Common myeloid progenitor, CD34-positive (primary cell): ENCODE data around the gene NECTIN4.
A peak's percentile ranks its signal among the peaks of the same experiment; 100 is the strongest.

Experiments
- CTCF ChIA-PET: fragments of 350-600 bp; sonication (Branson Sonifier 250); formaldehyde crosslinking; loops from one replicate; lab custom pipeline; 2021; ENCODE audit warnings: antibody characterized with exemption; lab: Charles Lee
- POLR2A ChIA-PET: fragments of 350-600 bp; sonication (Branson Sonifier 250); formaldehyde crosslinking; loops from one replicate; lab custom pipeline; 2021; ENCODE audit warnings: antibody characterized with exemption; lab: Charles Lee
- DNase-seq, 3 donors: peaks; one replicate each; pipeline versions ENCODE4 v3.0.0 to v3.0.0-alpha.2; 2013
- H3K27ac ChIP-seq, 2 experiments: 1 replicate in 1 of 2; 2 replicates in 1 of 2; pipeline ENCODE4 v1.7.0; 2013; ENCODE audit warnings: inconsistent platforms in 2 of 2, low read length in 2 of 2, mild to moderate bottlenecking in 2 of 2, low read depth in 1 of 2, moderate library complexity in 1 of 2; ENCODE audit not compliant: severe bottlenecking in 2 of 2, insufficient read depth in 1 of 2, poor library complexity in 1 of 2
- H3K27me3 ChIP-seq, 5 experiments: replicated peaks in 2 of 5; 1 replicate in 3 of 5; 2 replicates in 2 of 5; pipeline versions ENCODE4 v1.6.1 to v1.7.0; 2013; ENCODE audit warnings: low read length in 4 of 5, mild to moderate bottlenecking in 2 of 5, moderate library complexity in 2 of 5, inconsistent platforms in 1 of 5; ENCODE audit not compliant: insufficient read depth in 5 of 5, control insufficient read depth in 4 of 5
- H3K36me3 ChIP-seq, 4 experiments: 1 replicate in 2 of 4; 2 replicates in 2 of 4; pipeline versions ENCODE4 v1.6.1 to v1.7.0; 2013; ENCODE audit warnings: low read length in 3 of 4, control low read depth in 1 of 4, mild to moderate bottlenecking in 1 of 4; ENCODE audit not compliant: control insufficient read depth in 4 of 4, insufficient read depth in 4 of 4
- H3K4me1 ChIP-seq, 4 experiments: 1 replicate in 3 of 4; 2 replicates in 1 of 4; pipeline versions ENCODE4 v1.6.1 to v1.7.1; 2013; ENCODE audit warnings: low read length in 3 of 4, mild to moderate bottlenecking in 3 of 4, control low read depth in 1 of 4, inconsistent platforms in 1 of 4, moderate library complexity in 1 of 4; ENCODE audit not compliant: control insufficient read depth in 4 of 4, insufficient read depth in 4 of 4; ENCODE audit errors: control extremely low read depth in 1 of 4
- H3K4me3 ChIP-seq, 7 experiments: 1 replicate in 4 of 7; 2 replicates in 3 of 7; pipeline versions ENCODE4 v1.5.1 to v1.7.0; 2013; ENCODE audit warnings: mild to moderate bottlenecking in 7 of 7, low read length in 6 of 7, moderate library complexity in 6 of 7, inconsistent platforms in 2 of 7, low read depth in 2 of 7, control low read depth in 1 of 7; ENCODE audit not compliant: insufficient read depth in 4 of 7, control insufficient read depth in 1 of 7; ENCODE audit errors: extremely low read depth in 1 of 7
- H3K9me3 ChIP-seq, 5 experiments: 1 replicate in 4 of 5; 2 replicates in 1 of 5; pipeline versions ENCODE4 v1.6.1 to v1.7.1; 2013; ENCODE audit warnings: low read length in 4 of 5, mild to moderate bottlenecking in 2 of 5, inconsistent platforms in 1 of 5, low read depth in 1 of 5, moderate library complexity in 1 of 5; ENCODE audit not compliant: control insufficient read depth in 4 of 5, insufficient read depth in 2 of 5; ENCODE audit errors: control extremely low read depth in 1 of 5
- WGBS: methylation state at CpG from one replicate; pipeline ENCODE4 v1.1.5; 2013; ENCODE audit not compliant: insufficient coverage; 5-methylcytosine and 5-hydroxymethylcytosine counted together

The NECTIN4 gene

GRCh38 chr1:161114556-161114955 is 25.2 kb upstream of the NECTIN4 start:
- CTCF ChIA-PET: interaction anchor here (0.7 kb wide), 1 partner anchor 26 kb away, joined by 3 read pairs; no protein-coding TSS in a partner anchor
- no CpG with 5 or more reads among the region's 2 CpGs for WGBS
- Histone ChIP-seq H3K36me3 (peaks cover 0 to 7% (median 4%) of the 10 kb centered on the region in 4 experiments), H3K27me3 (no peaks in the 10 kb centered on the region), H3K9me3 (no peaks in the 10 kb centered on the region), H3K27ac (peak overlapping the region in 1 of 2 experiments; percentile 55), H3K4me1 (peaks cover 46 to 80% (median 61%) of the 10 kb centered on the region in 4 experiments), H3K4me3 (no peak overlapping the region)
- DNase-seq: no peak
- POLR2A ChIA-PET: interaction anchor here (1.2 kb wide), 1 partner anchor 18 kb away, joined by 4 read pairs; the partner anchor contains the start of gene DEDD

DNA sequence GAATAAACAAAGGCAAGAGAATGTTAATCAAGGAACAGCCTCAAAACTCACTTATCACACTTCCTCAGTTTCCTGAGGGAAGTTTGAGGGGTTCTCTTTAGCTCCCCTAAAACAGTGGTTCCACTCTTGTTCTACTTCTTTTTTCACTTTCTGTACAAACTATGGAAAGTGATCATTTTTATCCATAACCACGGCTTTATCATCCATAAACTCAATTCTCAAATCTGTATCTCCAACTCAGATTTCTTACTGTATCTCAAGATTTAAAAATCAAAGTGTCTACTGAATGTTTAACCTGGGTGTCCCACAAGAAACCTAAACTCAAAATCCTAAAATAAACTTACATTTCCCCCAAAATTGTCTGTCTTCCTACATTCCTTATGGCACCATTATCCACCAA is 24.6 kb upstream of the NECTIN4 start:
- ChIA-PET POLR2A (interaction anchor here (1.2 kb wide), 1 partner anchor 18 kb away, joined by 4 read pairs; the partner anchor contains the start of gene DEDD), CTCF (interaction anchor here (0.7 kb wide), 1 partner anchor 27 kb away, joined by 3 read pairs; no protein-coding TSS in a partner anchor)
- peaks cover 0 to 11% (median 4%) of the 10 kb centered on the region in 4 experiments for H3K36me3 ChIP-seq
- peak overlapping the region; percentile 31 to 55 for H3K27ac ChIP-seq
- H3K4me3 ChIP-seq: peak overlapping the region in 1 of 7 experiments; percentile 30
- no CpG with 5 or more reads among the region's 1 CpG for WGBS
- DNase-seq: no peak
- no peaks in the 10 kb centered on the region for H3K9me3 ChIP-seq
- peaks cover 41 to 74% (median 55%) of the 10 kb centered on the region in 4 experiments for H3K4me1 ChIP-seq
- H3K27me3 ChIP-seq: no peaks in the 10 kb centered on the region

DNA sequence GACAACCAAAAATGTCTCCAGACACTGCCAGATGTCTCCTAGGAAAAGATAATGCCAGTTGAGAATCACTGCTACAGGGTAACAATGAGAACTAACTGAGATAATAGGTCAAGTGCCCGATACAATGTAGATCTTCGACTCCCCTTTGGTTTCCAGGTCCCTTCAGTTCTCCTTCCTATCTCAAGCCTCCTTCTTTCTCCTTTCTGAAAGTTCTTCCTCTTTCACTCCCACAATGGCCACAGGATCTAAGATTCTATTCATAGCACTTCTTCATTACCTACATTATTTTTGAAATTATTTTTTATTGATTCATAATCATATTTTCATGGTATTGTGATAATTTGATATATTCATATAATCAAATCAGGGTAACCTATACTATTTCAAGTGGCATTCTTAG is 22.2 kb upstream of the NECTIN4 start:
- Histone ChIP-seq H3K27me3 (no peaks in the 10 kb centered on the region), H3K9me3 (no peaks in the 10 kb centered on the region), H3K36me3 (peaks cover 0 to 15% (median 5%) of the 10 kb centered on the region in 4 experiments), H3K4me3 (peak overlapping the region in 1 of 7 experiments; percentile 2), H3K27ac (peak overlapping the region; percentile 12 to 27), H3K4me1 (peaks cover 33 to 55% (median 41%) of the 10 kb centered on the region in 4 experiments)
- 9% methylated on average over 2 of the region's 2 CpGs for WGBS
- POLR2A ChIA-PET: interaction anchor here (0.6 to 0.7 kb wide), 2 partner anchors 26 to 41 kb away, joined by 3 read pairs; no protein-coding TSS in a partner anchor
- DNase-seq: peak in 1 of 3 donors; percentile 22
- CTCF ChIA-PET: interaction anchor here (1.0 to 1.6 kb wide), 6 partner anchors 10 to 91 kb away, joined by 3 to 10 read pairs (median 4); partner anchors contain the start of gene F11R

GRCh38 chr1:161111117-161111516 is 21.8 kb upstream of the NECTIN4 start:
- H3K36me3 ChIP-seq: peaks cover 0 to 15% (median 7%) of the 10 kb centered on the region in 4 experiments
- peaks cover 31 to 50% (median 38%) of the 10 kb centered on the region in 4 experiments for H3K4me1 ChIP-seq
- no peaks in the 10 kb centered on the region for H3K9me3 ChIP-seq
- peak overlapping the region in 1 of 7 experiments; percentile 2 for H3K4me3 ChIP-seq
- H3K27ac ChIP-seq: peak overlapping the region; percentile 12 to 27
- H3K27me3 ChIP-seq: no peaks in the 10 kb centered on the region
- WGBS: 90% methylated on average over 3 of the region's 3 CpGs
- CTCF ChIA-PET: interaction anchor here (1.3 kb wide), 1 partner anchor 10 kb away, joined by 3 read pairs; no protein-coding TSS in a partner anchor
- no peak for DNase-seq
- POLR2A ChIA-PET: no interaction called here

- H3K27ac ChIP-seq: no peak overlapping the region
- peaks cover 8 to 23% (median 18%) of the 10 kb centered on the region in 4 experiments for H3K36me3 ChIP-seq
- no peaks in the 10 kb centered on the region for H3K9me3 ChIP-seq
- ChIA-PET POLR2A (no interaction called here), CTCF (interaction anchor here (1.1 to 1.8 kb wide), 4 partner anchors 9 to 34 kb away, joined by 3 to 4 read pairs (median 4); partner anchors contain the start of genes NIT1 and PFDN2)
- DNase-seq: no peak
- H3K27me3 ChIP-seq: no peaks in the 10 kb centered on the region
- no peak overlapping the region for H3K4me3 ChIP-seq
- peaks cover 4 to 6% (median 6%) of the 10 kb centered on the region in 4 experiments for H3K4me1 ChIP-seq
- WGBS: 80% methylated on average over 1 of the region's 1 CpG
These were observed 17.1 kb upstream of the NECTIN4 start for GRCh38 chr1:161106431-161106830.

DNA sequence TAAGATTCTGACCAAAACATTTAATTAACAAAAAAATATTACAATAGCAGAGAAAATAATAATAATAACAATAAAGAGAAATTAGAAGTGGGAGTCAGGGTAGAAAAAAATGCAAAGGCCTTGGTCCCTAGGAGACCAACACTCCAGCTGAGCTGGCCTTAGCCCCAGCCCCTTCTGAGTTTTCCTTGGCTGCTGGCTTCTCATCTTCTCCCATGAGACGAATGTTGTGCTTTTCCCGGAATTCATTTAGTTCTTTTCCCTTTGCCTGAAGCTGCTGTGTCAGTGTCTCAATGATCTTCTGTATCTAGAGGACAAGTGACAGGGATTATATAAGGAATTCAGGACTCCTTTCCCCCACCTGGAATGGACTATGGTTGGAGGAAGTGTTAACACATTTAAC is 11.2 kb upstream of the NECTIN4 start:
- ChIA-PET POLR2A (no interaction called here), CTCF (interaction anchor here (1.2 to 11.7 kb wide), 9 partner anchors 9 to 282 kb away, joined by 3 to 297 read pairs (median 6); partner anchors contain the start of genes ARHGAP30, DEDD, NIT1 and PFDN2)

More for the DNA sequence above, 11.2 kb upstream of the NECTIN4 start:
- Histone ChIP-seq H3K4me1 (peaks cover 0 to 20% (median 20%) of the 10 kb centered on the region in 4 experiments), H3K4me3 (no peak overlapping the region), H3K27ac (no peak overlapping the region), H3K27me3 (no peaks in the 10 kb centered on the region), H3K9me3 (no peaks in the 10 kb centered on the region), H3K36me3 (peaks cover 10 to 34% (median 25%) of the 10 kb centered on the region in 4 experiments)
- no peak for DNase-seq
- 92% methylated on average over 2 of the region's 2 CpGs for WGBS
